HepG2 (cell line): ENCODE measurements around the gene ZNF3. TPM values are rescaled to one million over a fixed set of nuclear protein-coding genes. Genes with fewer than 3 reads are reported as not detected.

Source experiments
- ATF7 ChIP-seq, 2 experiments: fragments of 450-650 bp in 1 of 2; sonication (generic) in 1 of 2; formaldehyde crosslinking in 1 of 2; IDR thresholded peaks; 2 replicates each; pipeline versions ENCODE4 v1.4.0 to v1.6.1; 2016 to 2020; ENCODE audit warnings: antibody characterized with exemption in 1 of 2, mild to moderate bottlenecking in 1 of 2, missing genetic modification reagents in 1 of 2
- ATF7-NPFF ChIP-seq: sonication (generic); formaldehyde crosslinking; IDR thresholded peaks from 2 replicates; pipeline ENCODE4 v1.8.1; 2023; ENCODE audit warnings: mild to moderate bottlenecking, low read depth, missing genetic modification reagents, moderate library complexity
- BRCA1 ChIP-seq: sonication (generic); formaldehyde crosslinking; IDR thresholded peaks from 2 replicates; pipeline ENCODE4 v1.4.0; 2020; ENCODE audit warnings: missing genetic modification reagents
- CHD4 ChIP-seq: fragments of 200-600 bp; sonication (generic); IDR thresholded peaks from 2 replicates; pipeline ENCODE4 v1.7.0; 2017; ENCODE audit warnings: mild to moderate bottlenecking, low read length, borderline replicate concordance
- FOXK2 ChIP-seq: fragments of 450-650 bp; IDR thresholded peaks from 2 replicates; pipeline ENCODE4 v1.6.1; 2016
- IRX3 ChIP-seq: sonication (generic); formaldehyde crosslinking; IDR thresholded peaks from 2 replicates; pipeline ENCODE4 v1.8.1; 2023; ENCODE audit warnings: mild to moderate bottlenecking, low read depth, missing genetic modification reagents, borderline replicate concordance
- MXI1 ChIP-seq: IDR thresholded peaks from 3 replicates; pipeline ENCODE4 v1.6.1; 2012; ENCODE audit warnings: low read depth, low read length, inconsistent platforms, borderline replicate concordance
- MZF1 ChIP-seq: sonication (generic); formaldehyde crosslinking; IDR thresholded peaks from 2 replicates; pipeline ENCODE4 v1.8.1; 2023; ENCODE audit warnings: mild to moderate bottlenecking, missing genetic modification reagents, borderline replicate concordance
- NR2C2 ChIP-seq: sonication (generic); formaldehyde crosslinking; IDR thresholded peaks from 2 replicates; pipeline ENCODE4 v1.4.0; 2020; ENCODE audit warnings: missing genetic modification reagents, mild to moderate bottlenecking, moderate library complexity, borderline replicate concordance
- SATB2 ChIP-seq: sonication (generic); formaldehyde crosslinking; IDR thresholded peaks from 2 replicates; pipeline ENCODE4 v1.5.0; 2020; ENCODE audit warnings: missing genetic modification reagents
- SMAD1 ChIP-seq: sonication (generic); formaldehyde crosslinking; IDR thresholded peaks from 2 replicates; pipeline ENCODE4 v1.4.0; 2020; ENCODE audit warnings: missing genetic modification reagents, low read depth, mild to moderate bottlenecking, borderline replicate concordance
- SRF ChIP-seq: IDR thresholded peaks from 2 replicates; pipeline ENCODE4 v1.6.1; 2011; ENCODE audit warnings: mild to moderate bottlenecking, low read depth, low read length, moderate library complexity
- STAT6 ChIP-seq: sonication (generic); formaldehyde crosslinking; IDR thresholded peaks from 2 replicates; pipeline ENCODE4 v1.4.0; 2020; ENCODE audit warnings: missing genetic modification reagents, mild to moderate bottlenecking, borderline replicate concordance
- SYNCRIP ChIP-seq: fragments of 200-400 bp; formaldehyde crosslinking; IDR thresholded peaks from 2 replicates; pipeline ENCODE4 v1.6.1; 2018; ENCODE audit warnings: mild to moderate bottlenecking, low read depth, low read length; ENCODE audit not compliant: insufficient read depth
- TFDP2 ChIP-seq: sonication (generic); formaldehyde crosslinking; IDR thresholded peaks from 2 replicates; pipeline ENCODE4 v1.4.0; 2020; ENCODE audit warnings: missing genetic modification reagents
- WIZ ChIP-seq: sonication (generic); formaldehyde crosslinking; IDR thresholded peaks from 2 replicates; pipeline ENCODE4 v1.5.1; 2020; ENCODE audit warnings: mild to moderate bottlenecking, missing genetic modification reagents
- XBP1 ChIP-seq: sonication (generic); formaldehyde crosslinking; IDR thresholded peaks from 2 replicates; pipeline ENCODE4 v1.5.0; 2020; ENCODE audit warnings: missing genetic modification reagents
- ZBTB44 ChIP-seq: sonication (generic); formaldehyde crosslinking; IDR thresholded peaks from 2 replicates; pipeline ENCODE4 v1.4.0; 2020; ENCODE audit warnings: missing genetic modification reagents
- ZNF143 ChIP-seq: sonication (generic); formaldehyde crosslinking; IDR thresholded peaks from 2 replicates; pipeline ENCODE4 v1.4.0; 2020; ENCODE audit warnings: missing genetic modification reagents
- ZNF577 ChIP-seq: sonication (generic); formaldehyde crosslinking; IDR thresholded peaks from 2 replicates; pipeline ENCODE4 v1.4.0; 2020; ENCODE audit warnings: mild to moderate bottlenecking, low read depth, missing genetic modification reagents, borderline replicate concordance
- ZNF790 ChIP-seq: sonication (generic); formaldehyde crosslinking; IDR thresholded peaks from 2 replicates; pipeline ENCODE4 v1.8.0; 2022; ENCODE audit warnings: missing genetic modification reagents, mild to moderate bottlenecking, borderline replicate concordance
- ZNF800 ChIP-seq: sonication (generic); formaldehyde crosslinking; IDR thresholded peaks from 2 replicates; pipeline ENCODE4 v1.4.0; 2020; ENCODE audit warnings: missing genetic modification reagents
- polyA plus RNA-seq, 8 experiments: library from polyadenylated mRNA; depleted of rRNA in 3 of 8; stranded (reverse) in 7 of 8; unstranded in 1 of 8; fragments of >200 nt; fragmentation: Illumina TruSeq in 4 of 8; extraction: Trizol in 4 of 8; gene quantifications; 2 replicates each; pipeline versions ENCODE4 v1.2.1 to v1.2.3, GENCODE V29; 2011 to 2016; ENCODE audit warnings: low read depth in 4 of 8, missing spikeins in 1 of 8, mixed read lengths in 1 of 8; ENCODE audit not compliant: insufficient read depth in 1 of 8
- total RNA-seq, 5 experiments: library from RNA; depleted of rRNA; stranded (reverse); fragments of >200 nt; fragmentation: Illumina TruSeq; extraction: Trizol; gene quantifications; 2 replicates each; pipeline ENCODE4 v1.2.3, GENCODE V29; 2016; ENCODE audit warnings: low read depth in 1 of 5

ZNF3 gene
- total and polyA plus RNA-seq, 2 of the 13 experiments (the other 11 are each of a cell fraction or from before 2014, with no cell fraction given), result 33.7 to 56.9 TPM

- TF ChIP-seq SMAD1 (CRISPR knock-in tag) (peak; percentile 73), ZBTB44 (CRISPR knock-in tag) (no peak), SRF (no peak), STAT6 (CRISPR knock-in tag) (no peak), MXI1 (peak; percentile 66; the same call in 1 of the 3 replicates), SATB2 (CRISPR knock-in tag) (no peak), NR2C2 (no peak; the same call in 1 of the 2 replicates), FOXK2 (no peak), IRX3 (CRISPR knock-in tag) (peak; percentile 84), ATF7-NPFF (CRISPR knock-in tag) (peak; percentile 54; the same call in 1 of the 2 replicates), ZNF790 (no peak), ZNF800 (CRISPR knock-in tag) (no peak), ZNF143 (CRISPR knock-in tag) (peak; percentile 37; the same call in 1 of the 2 replicates), SYNCRIP (no peak), TFDP2 (peak; percentile 98), XBP1 (CRISPR knock-in tag) (no peak), WIZ (CRISPR knock-in tag) (no peak), ZNF577 (CRISPR knock-in tag) (no peak), BRCA1 (CRISPR knock-in tag) (no peak), CHD4 (no peak), MZF1 (CRISPR knock-in tag) (no peak), ATF7 (IDR thresholded peaks at IDR 0.05) (no peak), ATF7 (CRISPR knock-in tag; IDR thresholded peaks at IDR 0.05) (no peak; the same call in 1 of the 2 replicates)
Observed at GRCh38 chr7:100101016-100101862, 19.7 kb upstream of the ZNF3 start, which contains the start of the genes AP4M1 and MCM7 (continued).
